AG04449 (cell line): ENCODE results near the gene RFX6.

Experiments
- CTCF ChIA-PET: fragments of 350-600 bp; formaldehyde crosslinking; extraction: SDS; loops from one replicate; lab custom pipeline; 2021; ENCODE audit warnings: antibody characterized with exemption; lab: Yijun Ruan, JAX
- POLR2A ChIA-PET: fragments of 400-600, 350-600 bp; formaldehyde crosslinking; extraction: SDS; loops from one replicate; lab custom pipeline; 2020; ENCODE audit warnings: antibody characterized with exemption, inconsistent platforms; lab: Yijun Ruan, JAX
- DNase-seq: peaks from one replicate; pipeline ENCODE4 v3.0.0-alpha.2; 2010; ENCODE audit warnings: low read depth, low spot score
- H3K4me3 ChIP-seq: 2 replicates; pipeline ENCODE4 v1.5.1; 2011; ENCODE audit warnings: low read depth, mild to moderate bottlenecking, control low read depth, low read length
- CTCF ChIP-seq: IDR thresholded peaks from one replicate; pipeline ENCODE4 v1.5.1; 2011; ENCODE audit warnings: mild to moderate bottlenecking, moderate library complexity, low read length, control low read depth, inconsistent platforms; ENCODE audit not compliant: insufficient read depth; ENCODE audit errors: missing control alignments

The RFX6 gene

GRCh38 chr6:116932496-116932895 lies 55.5 kb downstream of the RFX6 start:
- TF ChIP-seq CTCF = no peak
- CTCF ChIA-PET = no interaction called here
- POLR2A ChIA-PET = no interaction called here
- DNase-seq = no peak
- no peak overlapping the region for H3K4me3 ChIP-seq

- no peak overlapping the region for H3K4me3 ChIP-seq
- TF ChIP-seq CTCF = no peak
- DNase-seq = no peak
- ChIA-PET POLR2A (no interaction called here), CTCF (no interaction called here)
Measured at GRCh38 chr6:116933485-116933884, 56.4 kb downstream of the RFX6 start.

GRCh38 chr6:116938305-116938704 lies 61.3 kb downstream of the RFX6 start:
- TF ChIP-seq CTCF = no peak
- ChIA-PET CTCF (no interaction called here), POLR2A (no interaction called here)
- DNase-seq = no peak
- no peak overlapping the region for H3K4me3 ChIP-seq

- ChIA-PET POLR2A (no interaction called here), CTCF (no interaction called here)
- no peak for DNase-seq
- no peak for TF ChIP-seq CTCF
- H3K4me3 ChIP-seq = no peak overlapping the region
Measured at GRCh38 chr6:116941727-116942126, 64.7 kb downstream of the RFX6 start.

- ChIA-PET CTCF (no interaction called here), POLR2A (no interaction called here)
- no peak for TF ChIP-seq CTCF
- no peak overlapping the region for H3K4me3 ChIP-seq
- DNase-seq = no peak
Measured at GRCh38 chr6:116945809-116946208, 68.8 kb downstream of the RFX6 start.

GRCh38 chr6:116948533-116949304 lies 71.7 kb downstream of the RFX6 start:
- ChIA-PET POLR2A (no interaction called here), CTCF (no interaction called here)
- no peak overlapping the region for H3K4me3 ChIP-seq
- DNase-seq = no peak
- no peak for TF ChIP-seq CTCF
